IPS DF 4.7 (cell line): ENCODE results near the gene CABCOCO1.

Source experiments
- DNase-seq: peaks from one replicate; pipeline ENCODE4 v3.0.0-alpha.2; 2013; ENCODE audit warnings: low spot score; ENCODE audit errors: extremely low read depth

CABCOCO1 gene, protein sequence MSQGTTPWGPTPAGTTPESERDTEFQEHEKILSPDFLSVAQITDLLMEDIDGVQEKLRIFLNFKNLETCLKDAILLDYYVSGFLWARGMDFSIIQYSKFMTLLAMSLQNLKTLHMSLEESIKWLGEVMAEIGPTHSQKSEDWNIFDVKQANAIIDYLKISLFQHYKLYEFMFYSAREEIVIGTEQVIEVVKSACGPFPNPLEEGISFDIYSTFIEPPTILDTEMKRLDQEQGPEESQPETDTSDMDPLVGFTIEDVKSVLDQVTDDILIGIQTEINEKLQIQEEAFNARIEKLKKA

DNA sequence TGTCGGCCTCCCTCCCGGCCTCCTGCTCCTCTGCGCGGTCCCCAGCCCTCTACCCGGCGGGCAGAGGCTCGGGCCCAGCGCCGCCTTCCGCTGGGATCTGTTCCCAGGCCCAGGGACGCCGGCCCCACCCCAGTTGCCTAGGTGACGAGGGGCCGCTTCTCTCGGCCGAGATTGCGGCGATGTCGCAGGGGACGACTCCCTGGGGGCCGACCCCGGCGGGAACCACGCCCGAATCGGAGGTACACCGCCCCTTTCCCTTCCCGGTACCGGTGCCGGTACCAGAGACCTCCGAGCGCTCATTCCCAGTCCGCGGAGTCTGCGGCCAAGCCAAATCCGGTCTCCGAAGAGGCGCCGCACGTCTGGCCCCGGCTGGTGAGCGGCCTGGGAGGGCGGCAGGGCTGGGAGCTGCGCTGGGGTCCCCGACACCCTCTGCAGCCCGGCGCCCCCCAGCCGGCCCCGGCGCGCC lies at the start of gene CABCOCO1:
Gene CABCOCO1, plus strand, starts transcription at position 136 of the 466 bp plus-strand sequence. Its CDS starts 44 bp downstream, at position 180.
- DNase-seq = no peak

DNA sequence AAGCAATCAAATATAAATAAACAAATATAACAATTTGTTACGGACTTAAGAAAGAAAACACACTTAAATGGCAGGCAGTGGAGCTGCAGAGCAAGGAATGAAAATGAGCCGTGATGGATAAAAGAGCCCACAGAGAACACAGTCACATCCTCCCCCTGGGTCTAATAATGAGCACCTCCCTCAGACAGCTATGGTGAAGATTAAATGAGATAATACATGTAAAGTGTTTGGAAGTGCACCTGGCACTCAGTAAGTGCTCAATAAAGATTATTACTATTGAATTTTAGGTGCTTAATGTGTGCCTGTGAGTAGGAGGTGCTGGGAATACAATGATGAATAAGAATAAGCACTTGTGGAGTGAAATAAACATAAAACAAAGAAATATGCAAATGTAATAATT lies 49.1 kb upstream of the CABCOCO1 start:
- no peak for DNase-seq

DNA sequence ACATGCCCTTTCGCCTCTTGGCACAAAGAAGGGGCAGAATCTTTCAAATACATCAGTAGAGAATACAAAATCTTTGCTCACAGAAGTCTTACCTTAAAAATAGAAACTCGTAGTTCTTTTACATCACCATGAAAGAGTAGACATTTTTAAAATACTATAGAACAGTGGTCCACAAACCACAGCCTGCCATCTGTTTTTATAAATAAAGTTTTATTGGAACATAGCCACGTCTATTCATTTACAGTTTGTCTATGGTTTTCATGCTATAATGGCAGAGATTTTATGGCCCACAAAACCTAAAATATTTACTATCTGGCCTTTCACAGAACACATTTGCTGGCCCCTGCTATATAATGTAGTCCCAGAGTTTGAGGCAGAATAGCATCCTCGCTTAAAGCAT lies 46.1 kb upstream of the CABCOCO1 start:
- DNase-seq = no peak

DNA sequence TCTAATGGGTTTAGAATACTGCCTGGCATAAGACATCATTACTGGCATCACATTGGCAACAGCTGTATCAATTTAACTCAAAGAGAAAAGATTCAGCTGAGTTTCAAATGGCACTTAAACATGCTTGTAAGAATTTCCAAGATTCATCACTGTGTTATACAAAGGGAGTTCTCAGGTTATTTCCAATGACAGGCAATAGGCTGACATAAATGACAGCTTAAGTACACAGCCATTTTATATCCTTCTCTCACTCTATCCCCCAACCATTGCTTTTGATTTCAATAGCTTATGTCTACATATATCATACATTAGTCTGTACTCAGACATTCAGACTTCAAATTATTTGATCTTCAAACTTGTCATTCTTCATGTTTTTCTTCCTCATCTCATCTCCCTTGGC lies 45.5 kb upstream of the CABCOCO1 start:
- DNase-seq = no peak

DNA sequence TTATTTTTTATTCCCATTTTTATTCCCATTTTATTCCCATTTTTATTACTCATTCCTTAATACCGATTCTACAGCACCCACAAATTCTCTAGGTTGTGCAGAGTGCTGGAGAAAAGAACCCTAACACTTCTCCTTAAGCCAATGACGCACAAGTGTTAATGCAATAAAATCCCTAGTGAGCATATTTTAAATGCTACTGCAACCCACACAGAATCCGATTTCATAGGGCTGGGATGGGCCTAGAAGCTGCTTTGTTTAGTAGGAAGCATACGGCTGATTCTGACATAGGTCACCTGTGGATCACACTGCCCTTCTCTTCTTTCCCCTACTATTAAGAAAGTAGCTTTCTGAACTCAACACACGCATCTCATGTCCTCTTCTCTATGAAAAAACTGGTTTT lies 45.1 kb upstream of the CABCOCO1 start:
- DNase-seq = no peak

DNA sequence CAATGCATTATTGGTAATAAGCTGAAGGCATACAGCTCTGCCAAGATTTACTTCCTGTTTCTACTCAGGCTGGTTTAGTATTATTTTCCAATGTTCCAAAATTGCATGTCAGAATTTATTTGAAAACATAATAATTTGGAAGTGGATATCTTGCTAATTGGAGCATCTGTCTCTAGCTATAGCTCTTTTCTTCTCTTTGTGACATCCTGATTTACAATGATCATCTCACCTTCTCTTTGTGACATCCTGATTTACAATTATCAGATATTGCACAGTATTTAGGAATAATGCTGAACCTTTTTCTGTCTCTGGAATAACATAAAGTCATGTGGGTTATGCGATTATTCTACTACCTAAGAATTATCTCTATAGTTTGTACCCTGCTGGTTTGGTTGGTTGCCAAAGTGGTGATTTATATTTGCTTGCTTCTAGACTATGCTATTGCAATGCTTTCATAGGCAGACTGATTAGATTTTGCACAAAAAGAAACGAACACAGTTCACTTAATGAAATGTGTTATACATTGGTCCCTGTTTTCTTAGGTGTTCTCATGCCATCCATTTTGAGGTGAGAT lies 44.3 kb upstream of the CABCOCO1 start:
- no peak for DNase-seq

DNA sequence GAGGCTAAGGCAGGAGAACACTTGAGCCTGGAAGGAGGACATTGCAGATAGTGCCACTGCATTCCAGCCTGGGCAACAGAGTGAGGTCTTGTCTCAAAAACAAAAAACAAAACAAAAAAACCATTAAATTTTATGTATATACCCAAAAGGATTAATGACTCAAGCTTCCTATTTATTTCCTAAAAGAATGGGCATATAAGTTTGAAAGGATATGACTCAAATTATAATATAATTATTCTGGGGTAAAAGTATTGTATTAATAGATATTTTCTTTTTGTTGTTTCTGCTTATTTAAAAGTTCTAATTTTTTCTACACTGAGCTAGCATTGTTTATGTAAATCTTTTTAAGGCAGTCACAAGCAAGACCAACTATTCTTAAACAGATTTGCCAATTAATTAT lies 42.2 kb upstream of the CABCOCO1 start:
- DNase-seq = no peak

DNA sequence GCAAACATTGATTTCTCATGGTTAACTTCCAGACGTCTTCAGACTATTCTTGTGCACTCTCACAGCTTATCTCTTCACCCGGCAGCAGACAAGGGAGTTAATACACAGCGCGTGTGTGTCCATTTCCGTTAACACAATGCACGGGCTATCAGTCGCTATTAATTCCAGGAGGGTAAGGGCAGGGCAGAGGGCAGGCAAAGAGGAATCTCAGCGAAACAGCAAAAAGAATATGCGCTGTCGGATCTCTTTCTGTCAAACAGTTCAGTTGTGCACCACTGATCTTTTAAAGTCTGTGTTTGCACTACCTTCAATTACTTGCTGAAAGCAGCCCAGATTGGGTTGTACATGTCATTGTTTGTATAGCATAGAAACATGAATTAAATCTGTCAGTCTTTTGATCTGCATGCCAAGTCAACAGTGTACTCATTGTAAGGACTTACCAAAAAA lies 41.1 kb upstream of the CABCOCO1 start:
- no peak for DNase-seq

DNA sequence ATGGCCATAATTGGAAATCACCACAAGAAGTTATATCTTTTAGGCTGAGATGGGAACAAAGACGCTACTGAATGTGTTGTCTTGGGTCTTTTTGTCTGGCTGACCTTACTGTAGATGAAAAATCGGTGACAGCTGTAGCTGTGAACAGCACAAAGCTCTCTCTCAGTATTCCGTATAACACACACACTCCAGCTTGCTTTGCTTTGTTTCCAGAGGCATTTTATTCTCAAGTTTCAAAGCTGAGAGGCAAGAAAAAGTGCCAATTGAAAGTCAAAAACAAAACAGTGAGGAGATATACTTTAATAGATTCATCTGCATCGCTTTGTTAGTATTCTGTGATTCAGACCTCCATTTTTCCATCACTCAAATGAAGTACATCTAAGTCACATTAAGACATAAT lies 39.6 kb upstream of the CABCOCO1 start:
- no peak for DNase-seq

DNA sequence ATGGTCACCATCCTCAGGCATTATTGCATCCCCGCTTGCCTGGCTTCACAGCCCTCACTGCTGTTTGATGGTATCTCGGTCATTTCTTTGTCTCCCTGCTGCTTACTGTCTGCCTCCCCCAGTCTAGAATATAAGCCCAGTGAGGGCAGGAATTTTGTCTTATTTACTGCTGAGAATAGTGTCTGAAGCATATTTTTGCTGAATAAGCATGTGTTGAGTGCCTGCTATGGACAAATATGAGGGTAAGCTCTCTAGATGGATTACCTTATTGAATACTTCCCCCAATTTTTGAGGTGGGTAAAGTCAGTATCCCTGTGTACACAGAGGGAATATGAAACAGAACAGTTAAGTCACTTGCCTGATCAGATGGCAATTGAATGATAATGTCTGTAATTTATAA lies 36.5 kb upstream of the CABCOCO1 start:
- DNase-seq = no peak

DNA sequence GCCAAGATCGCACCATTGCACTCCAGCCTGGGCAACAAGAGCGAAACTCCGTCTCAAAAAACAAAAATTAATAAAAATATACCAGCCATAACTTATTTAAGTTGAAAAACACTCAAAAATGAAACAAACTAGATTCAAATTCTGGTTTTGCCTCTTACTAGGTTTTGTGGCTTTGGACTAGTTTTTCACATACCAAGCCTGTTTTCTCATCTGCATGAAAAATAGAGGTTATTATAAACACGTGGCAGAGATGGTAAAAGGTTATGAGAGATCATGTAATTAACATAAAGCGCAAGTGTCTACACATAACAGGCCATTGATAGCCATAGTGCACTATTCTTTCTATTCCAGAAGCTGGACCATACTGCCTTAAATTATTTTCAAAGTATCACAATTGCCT lies 35.5 kb upstream of the CABCOCO1 start:
- no peak for DNase-seq

DNA sequence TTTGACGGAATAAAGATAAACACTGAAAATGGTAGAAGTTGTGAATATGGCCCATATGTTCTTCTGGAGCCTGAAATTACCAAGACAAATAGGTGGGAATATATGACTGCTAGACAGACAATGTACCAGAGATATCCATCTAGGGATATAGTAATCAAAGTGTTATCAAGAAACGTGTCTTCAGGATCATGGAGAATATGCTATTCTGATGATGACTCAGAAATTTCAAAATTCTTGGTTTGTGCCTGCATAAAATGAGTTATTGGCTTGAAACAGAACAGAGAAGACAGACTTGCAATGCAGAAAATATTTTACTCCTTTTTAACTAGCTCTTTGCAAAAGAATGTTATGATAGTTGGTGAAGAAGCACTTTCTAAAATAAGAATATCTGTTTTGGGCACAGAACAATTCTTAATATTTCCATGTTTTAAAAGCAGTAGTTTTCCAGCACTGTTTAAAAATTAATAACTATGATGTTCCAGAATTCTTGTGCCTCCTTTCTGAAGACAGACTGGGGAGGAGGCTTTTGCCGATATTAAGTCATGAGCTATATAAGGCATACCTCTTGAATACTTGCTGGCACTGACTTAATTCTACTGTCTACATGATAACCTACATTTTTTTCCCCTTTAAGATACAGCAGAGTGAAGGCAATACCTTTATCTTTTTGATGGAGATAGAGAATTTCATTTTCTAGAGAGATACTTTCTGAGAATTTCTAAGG lies 34.4 kb upstream of the CABCOCO1 start:
- no peak for DNase-seq

DNA sequence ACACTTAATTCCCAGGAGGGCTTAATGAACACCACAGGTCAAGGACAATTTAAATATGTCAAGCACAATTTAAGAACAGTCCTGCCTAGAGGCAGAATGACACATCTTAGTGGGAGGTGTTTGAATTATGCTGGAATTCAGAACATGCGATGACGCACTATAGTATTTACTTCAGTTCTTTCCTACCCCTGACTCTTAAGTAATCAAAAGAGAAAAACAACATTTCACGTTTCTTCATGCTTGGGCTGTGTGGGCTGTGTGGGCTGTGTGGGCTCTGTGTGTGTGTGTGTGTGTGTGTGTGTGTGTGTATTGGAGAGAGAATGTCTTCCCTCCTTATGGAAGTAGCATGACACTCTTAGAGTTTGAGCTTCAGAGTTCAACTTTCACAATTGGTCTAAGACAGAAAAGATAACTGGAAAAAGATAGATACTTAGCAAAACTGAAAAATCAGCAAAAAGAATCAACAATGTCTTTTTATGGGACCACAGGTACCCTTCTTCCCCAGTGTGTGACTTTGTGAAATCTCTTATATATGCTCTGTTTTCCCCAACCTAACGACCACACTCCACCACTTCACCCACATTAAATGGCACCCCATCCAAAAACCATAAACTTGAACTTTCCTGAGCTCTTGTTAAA lies 33.7 kb upstream of the CABCOCO1 start:
- DNase-seq = no peak

DNA sequence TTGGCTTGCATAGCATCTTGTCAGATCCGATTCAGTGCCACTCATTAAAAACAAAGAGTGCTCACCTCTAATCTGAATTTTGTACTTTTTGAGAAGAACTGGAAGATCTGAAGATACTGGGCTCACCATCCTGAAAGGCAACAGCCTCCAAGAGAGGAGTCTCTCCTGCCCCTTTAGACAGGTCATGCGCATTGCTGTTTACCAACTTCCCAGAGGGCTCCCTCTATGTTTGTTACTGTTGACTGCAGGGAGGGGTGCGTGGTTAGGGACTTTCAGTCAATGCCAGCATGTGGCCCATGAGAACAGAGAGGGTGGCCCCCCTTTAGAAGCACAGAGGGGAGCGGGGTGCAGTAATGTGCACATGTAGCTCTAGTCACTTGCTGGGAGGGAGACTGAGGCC lies 33.2 kb upstream of the CABCOCO1 start:
- DNase-seq = no peak

DNA sequence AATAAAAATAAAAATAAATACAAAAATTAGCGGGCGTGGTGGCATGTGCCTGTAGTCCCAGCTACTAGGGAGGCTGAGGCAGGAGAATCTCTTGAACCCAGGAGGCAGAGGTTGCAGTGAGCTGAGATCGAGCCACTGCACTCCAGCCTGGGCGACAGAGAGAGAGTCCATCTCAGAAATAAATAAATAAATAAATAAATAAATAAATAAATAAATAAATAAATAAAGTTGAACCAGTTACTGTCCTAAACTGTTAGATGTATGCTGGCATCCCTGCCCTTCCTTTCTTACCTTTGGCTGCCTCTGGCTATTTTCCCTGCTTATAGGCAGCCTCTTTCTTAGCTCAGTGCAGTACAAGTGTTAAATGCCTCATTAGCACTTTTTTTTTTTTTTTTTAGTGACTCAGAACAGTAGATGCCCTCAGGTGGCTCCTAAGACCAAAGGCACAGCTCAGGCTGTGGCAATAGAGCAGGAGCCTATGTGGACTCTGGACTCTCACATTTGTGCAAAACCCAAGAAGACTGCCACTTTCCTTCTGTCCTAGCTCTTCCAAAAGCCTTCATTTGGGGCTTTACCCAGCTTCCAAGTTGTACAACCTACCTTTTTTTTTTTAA lies 30.6 kb upstream of the CABCOCO1 start:
- no peak for DNase-seq

DNA sequence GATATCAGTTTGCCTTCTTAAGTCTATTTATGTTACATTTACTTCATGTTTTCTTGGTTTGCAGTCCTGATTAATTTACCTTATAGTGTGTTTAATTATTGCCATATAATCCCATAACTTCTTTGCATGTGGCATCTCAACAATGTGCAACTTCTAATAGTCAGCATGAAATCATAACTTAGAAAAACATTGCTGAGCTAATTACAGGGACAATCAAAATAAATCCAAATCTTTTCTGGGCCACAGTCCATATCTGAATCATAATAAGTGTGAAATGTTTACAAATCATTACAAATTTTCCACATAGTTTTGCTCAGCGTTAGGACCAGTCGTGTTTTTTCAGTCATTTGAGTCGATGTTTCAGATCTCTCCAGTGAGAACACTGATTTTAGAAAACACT lies 29.1 kb upstream of the CABCOCO1 start:
- no peak for DNase-seq

DNA sequence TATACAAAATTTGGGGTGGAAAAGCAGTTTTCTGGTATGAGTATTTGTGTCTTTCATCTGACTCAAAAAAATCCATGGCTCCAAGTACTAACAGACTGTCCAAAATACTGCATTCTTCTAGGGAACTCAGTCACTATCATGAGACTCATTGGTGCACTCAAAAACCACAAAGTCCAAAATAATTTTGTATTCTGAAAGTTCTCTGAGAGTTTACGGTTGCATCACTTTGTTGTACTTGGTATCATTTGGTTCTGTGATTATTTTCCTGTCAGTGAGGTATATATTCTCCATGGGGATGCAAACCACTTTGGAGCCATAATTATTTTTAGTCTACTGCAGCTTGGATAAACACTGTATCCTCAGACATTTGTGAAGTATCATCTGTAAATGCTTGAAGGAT lies 28.0 kb upstream of the CABCOCO1 start:
- no peak for DNase-seq

DNA sequence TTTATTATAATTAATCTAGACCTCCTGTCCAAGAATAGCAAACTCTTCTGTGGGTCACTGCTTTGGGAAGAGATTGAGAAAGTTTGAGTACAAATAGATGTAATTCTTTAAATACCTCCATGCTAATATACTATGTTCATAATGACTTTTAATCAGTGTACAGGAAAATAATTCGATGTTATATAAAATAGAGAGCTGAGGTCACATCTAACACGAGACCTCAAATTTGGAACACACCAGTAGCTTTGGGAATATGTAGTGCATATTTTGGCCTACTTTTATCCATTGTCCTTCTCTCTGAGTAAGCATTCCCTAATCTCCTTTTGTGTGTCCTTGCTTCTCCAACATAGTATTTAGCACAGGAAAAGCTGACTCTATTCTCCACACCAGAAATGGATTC lies 27.3 kb upstream of the CABCOCO1 start:
- no peak for DNase-seq

DNA sequence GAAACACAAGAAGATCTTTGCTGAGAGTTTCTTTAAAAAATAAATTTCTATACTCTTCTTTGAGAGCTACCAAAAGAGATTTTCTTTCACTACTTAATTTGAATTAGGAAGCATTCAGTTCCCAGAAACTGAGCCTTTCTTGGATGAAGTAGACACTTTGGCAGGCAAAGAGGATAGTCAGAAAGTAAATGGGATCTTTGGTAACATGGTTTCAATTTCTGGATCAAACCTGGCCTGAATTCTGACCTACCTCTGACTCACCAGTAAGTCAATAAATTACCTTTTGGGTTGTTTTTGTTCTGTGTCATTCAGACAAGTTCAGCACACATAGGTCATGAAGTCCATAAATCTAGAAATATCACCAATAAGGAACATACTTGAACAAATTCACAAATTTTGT lies 26.8 kb upstream of the CABCOCO1 start:
- DNase-seq = no peak

DNA sequence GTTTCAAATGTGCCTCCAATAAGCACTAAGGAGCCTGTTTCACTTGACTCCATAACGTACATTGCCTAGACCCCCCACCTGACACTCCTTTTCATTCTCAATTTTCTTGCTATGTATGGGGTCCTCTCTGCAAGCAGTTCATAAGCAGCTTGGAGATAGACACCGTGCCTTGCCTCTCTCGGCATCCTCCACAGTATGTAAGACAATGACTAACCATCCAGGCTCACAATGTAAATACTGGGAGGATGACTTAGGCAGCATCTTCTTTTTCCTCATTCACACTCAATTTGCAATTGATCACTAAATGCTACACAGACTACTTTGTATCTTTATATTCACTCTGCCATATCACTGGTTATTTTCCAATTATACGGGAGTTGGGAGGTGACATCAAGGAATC lies 22.8 kb upstream of the CABCOCO1 start:
- no peak for DNase-seq

DNA sequence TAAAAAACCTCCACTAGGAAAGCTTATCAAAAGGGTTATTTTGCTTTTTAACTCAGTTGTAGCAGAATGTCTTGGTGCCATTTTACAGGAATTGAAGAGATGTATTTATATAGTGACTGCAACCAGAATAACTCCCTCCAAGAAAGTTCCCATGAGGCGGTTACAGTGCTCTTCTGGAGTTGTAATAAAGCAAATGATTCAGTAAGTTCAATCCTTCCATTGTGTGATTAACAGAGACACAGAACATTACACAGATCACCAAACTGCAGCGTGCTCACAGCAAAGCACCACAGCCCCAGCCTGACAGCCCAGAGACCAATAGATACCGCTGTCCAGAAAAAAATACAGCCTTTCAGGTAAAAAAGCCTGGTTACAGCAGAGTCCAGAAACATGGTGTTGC lies 21.9 kb upstream of the CABCOCO1 start:
- no peak for DNase-seq

DNA sequence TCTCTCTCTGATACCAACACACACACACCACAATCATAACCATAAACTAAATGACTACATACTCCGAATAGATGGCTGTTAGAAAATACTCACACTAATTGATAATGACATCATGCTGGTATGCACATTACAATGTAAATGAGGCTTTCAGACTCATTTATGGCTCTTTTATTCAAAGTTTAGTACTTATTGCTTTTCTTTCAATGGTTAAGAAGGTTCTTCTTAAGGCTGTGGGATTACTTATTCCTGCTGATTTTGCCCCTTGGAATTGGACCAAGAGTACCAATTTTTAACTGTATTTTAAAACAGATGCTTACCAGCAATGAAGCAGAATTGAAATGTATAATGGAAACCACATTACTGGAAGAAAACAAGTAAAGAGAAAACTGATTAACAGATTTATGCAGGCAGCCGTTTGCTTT lies 20.6 kb upstream of the CABCOCO1 start:
- no peak for DNase-seq
